Neuronal stem cell (in vitro differentiated cells): ENCODE results near the gene GRIK4.

Experiments used
- DNase-seq: peaks from one replicate; pipeline ENCODE4 v3.0.0-alpha.2; 2013; ENCODE audit warnings: low spot score
- H2AFZ ChIP-seq: one replicate; pipeline ENCODE4 v1.6.1; 2013; ENCODE audit warnings: mild to moderate bottlenecking, low read length, inconsistent platforms
- H2AK5ac ChIP-seq: 2 replicates; pipeline ENCODE4 v1.6.1; 2013; ENCODE audit warnings: low read depth, mild to moderate bottlenecking, inconsistent platforms, low read length, moderate library complexity, mixed read lengths
- H2BK120ac ChIP-seq: 2 replicates; pipeline ENCODE4 v1.6.1; 2013; ENCODE audit warnings: low read depth, mild to moderate bottlenecking, inconsistent platforms, low read length, moderate library complexity, mixed read lengths
- H2BK12ac ChIP-seq: one replicate; pipeline ENCODE4 v1.6.1; 2013; ENCODE audit warnings: low read length, inconsistent platforms
- H2BK15ac ChIP-seq: 2 replicates; pipeline ENCODE4 v1.6.1; 2013; ENCODE audit warnings: mild to moderate bottlenecking, low read length, inconsistent platforms, mixed read lengths
- H2BK5ac ChIP-seq: one replicate; pipeline ENCODE4 v1.6.1; 2013; ENCODE audit warnings: inconsistent platforms, mild to moderate bottlenecking, low read length, moderate library complexity
- H3K14ac ChIP-seq: one replicate; pipeline ENCODE4 v1.6.1; 2013; ENCODE audit warnings: low read length, inconsistent platforms
- H3K18ac ChIP-seq: 2 replicates; pipeline ENCODE4 v1.6.1; 2013; ENCODE audit warnings: low read length, inconsistent platforms
- H3K23ac ChIP-seq: 2 replicates; pipeline ENCODE4 v1.6.1; 2013; ENCODE audit warnings: low read depth, mild to moderate bottlenecking, mixed read lengths, low read length, inconsistent platforms; ENCODE audit not compliant: poor library complexity
- H3K27ac ChIP-seq: replicated peaks from 3 replicates; pipeline ENCODE4 v1.5.1; 2013; ENCODE audit warnings: low read length, inconsistent platforms
- H3K27me3 ChIP-seq, 3 experiments: 2 replicates each; pipeline ENCODE4 v1.6.1; 2013; ENCODE audit warnings: low read length in 3 of 3, mild to moderate bottlenecking in 2 of 3, inconsistent platforms in 1 of 3, low read depth in 1 of 3, mixed read lengths in 1 of 3, moderate library complexity in 1 of 3; ENCODE audit not compliant: control insufficient read depth in 3 of 3, insufficient read depth in 3 of 3
- H3K36me3 ChIP-seq, 2 donors: replicated peaks in 1 of 2; 2 replicates each; pipeline ENCODE4 v1.6.1; 2013; ENCODE audit warnings: low read length in 2 of 2; ENCODE audit not compliant: control insufficient read depth in 2 of 2, insufficient read depth in 2 of 2
- H3K4ac ChIP-seq: 2 replicates; pipeline ENCODE4 v1.6.1; 2013; ENCODE audit warnings: inconsistent platforms, mild to moderate bottlenecking, low read length, moderate library complexity
- H3K4me1 ChIP-seq, 2 donors: 1 replicate in 1 of 2; 2 replicates in 1 of 2; pipeline ENCODE4 v1.6.1; 2013; ENCODE audit warnings: low read length in 2 of 2, low read depth in 1 of 2; ENCODE audit not compliant: control insufficient read depth in 2 of 2, insufficient read depth in 1 of 2
- H3K4me2 ChIP-seq: one replicate; pipeline ENCODE4 v1.6.1; 2013; ENCODE audit warnings: mild to moderate bottlenecking, low read length, inconsistent platforms; ENCODE audit not compliant: insufficient read depth, poor library complexity, severe bottlenecking
- H3K4me3 ChIP-seq, 2 donors: 2 replicates each; pipeline ENCODE4 v1.5.1; 2013; ENCODE audit warnings: low read length in 2 of 2, mild to moderate bottlenecking in 2 of 2, inconsistent platforms in 1 of 2, moderate library complexity in 1 of 2
- H3K79me1 ChIP-seq: one replicate; pipeline ENCODE4 v1.6.1; 2013; ENCODE audit warnings: low read depth, mild to moderate bottlenecking, inconsistent platforms, low read length, moderate library complexity
- H3K9ac ChIP-seq: one replicate; pipeline ENCODE4 v1.6.1; 2013; ENCODE audit warnings: mild to moderate bottlenecking, low read depth, low read length, inconsistent platforms; ENCODE audit not compliant: poor library complexity
- H3K9me3 ChIP-seq, 2 donors: replicated peaks in 1 of 2; 2 replicates each; pipeline versions ENCODE3 to v1.6.1; 2013; ENCODE audit warnings: low read length in 2 of 2, mild to moderate bottlenecking in 2 of 2, inconsistent platforms in 1 of 2, low read depth in 1 of 2, mixed read lengths in 1 of 2, moderate library complexity in 1 of 2; ENCODE audit not compliant: control insufficient read depth in 2 of 2, insufficient read depth in 1 of 2
- H4K8ac ChIP-seq: one replicate; pipeline ENCODE4 v1.6.1; 2013; ENCODE audit warnings: low read depth, mild to moderate bottlenecking, inconsistent platforms, low read length, moderate library complexity
- H4K91ac ChIP-seq: one replicate; pipeline ENCODE4 v1.6.1; 2013; ENCODE audit warnings: low read length, low read depth, mild to moderate bottlenecking, inconsistent platforms; ENCODE audit not compliant: poor library complexity
- WGBS, 2 donors: extraction: QIAGEN DNeasy Blood & Tissue Kit; methylation state at CpG; one replicate each; pipeline ENCODE4 v1.1.7; 2013; ENCODE audit warnings: missing lambda C conversion rate in 2 of 2, mixed read lengths in 1 of 2; ENCODE audit not compliant: insufficient read length in 2 of 2, insufficient replicate concordance in 1 of 2; ENCODE audit errors: extremely low coverage in 2 of 2; 5-methylcytosine and 5-hydroxymethylcytosine counted together

GRIK4 gene

GRCh38 chr11:120996973-120997372 is 485.4 kb downstream of the GRIK4 start:
- Histone ChIP-seq H3K4me1 (no peaks in the 10 kb centered on the region), H3K4me3 (no peak overlapping the region), H2AFZ (no peak overlapping the region), H3K36me3 (no peaks in the 10 kb centered on the region), H2BK120ac (no peak overlapping the region), H4K8ac (no peak overlapping the region), H3K27me3 (peaks cover 0 to 24% (median 0%) of the 10 kb centered on the region in 3 experiments), H3K18ac (no peak overlapping the region), H2BK5ac (no peak overlapping the region), H3K9ac (no peak overlapping the region), H2AK5ac (no peak overlapping the region), H3K9me3 (no peaks in the 10 kb centered on the region), H3K27ac (no peak overlapping the region), H3K14ac (no peak overlapping the region), H2BK15ac (no peak overlapping the region), H3K23ac (no peak overlapping the region), H3K79me1 (no peaks in the 10 kb centered on the region), H2BK12ac (no peak overlapping the region), H3K4me2 (no peak overlapping the region), H3K4ac (no peak overlapping the region), H4K91ac (no peak overlapping the region)
- WGBS, 2 donors = no CpG with 5 or more reads among the region's 5 CpGs
- DNase-seq = no peak

- H3K4me1 ChIP-seq = no peaks in the 10 kb centered on the region
- H3K36me3 ChIP-seq = no peaks in the 10 kb centered on the region
- no peaks in the 10 kb centered on the region for H3K9me3 ChIP-seq
- H3K9ac ChIP-seq = no peak overlapping the region
- no peak overlapping the region for H3K4me2 ChIP-seq
- H2AK5ac ChIP-seq = no peak overlapping the region
- H3K27ac ChIP-seq = no peak overlapping the region
- WGBS, 2 donors = no CpG with 5 or more reads among the region's 1 CpG
- H3K4me3 ChIP-seq = no peak overlapping the region
- H2AFZ ChIP-seq = no peak overlapping the region
- H4K91ac ChIP-seq = no peak overlapping the region
- H3K27me3 ChIP-seq = peaks cover 0 to 9% (median 0%) of the 10 kb centered on the region in 3 experiments
- no peak overlapping the region for H2BK12ac ChIP-seq
- H2BK5ac ChIP-seq = no peak overlapping the region
- no peak for DNase-seq
- no peaks in the 10 kb centered on the region for H3K79me1 ChIP-seq
- H3K18ac ChIP-seq = no peak overlapping the region
- H3K4ac ChIP-seq = no peak overlapping the region
- H3K23ac ChIP-seq = no peak overlapping the region
- no peak overlapping the region for H2BK120ac ChIP-seq
- H3K14ac ChIP-seq = no peak overlapping the region
- H4K8ac ChIP-seq = no peak overlapping the region
- no peak overlapping the region for H2BK15ac ChIP-seq
These were observed 487.0 kb downstream of the GRIK4 start for GRCh38 chr11:120998581-120998980.

- no peak overlapping the region for H2AK5ac ChIP-seq
- no peaks in the 10 kb centered on the region for H3K79me1 ChIP-seq
- peak overlapping the region; percentile 44 for H2AFZ ChIP-seq
- H3K27ac ChIP-seq = no peak overlapping the region
- no peak for DNase-seq
- H3K4me3 ChIP-seq = no peak overlapping the region
- H2BK15ac ChIP-seq = no peak overlapping the region
- no peak overlapping the region for H4K91ac ChIP-seq
- H3K18ac ChIP-seq = no peak overlapping the region
- H2BK12ac ChIP-seq = no peak overlapping the region
- H3K27me3 ChIP-seq = peaks cover 0 to 20% (median 0%) of the 10 kb centered on the region in 3 experiments
- no peak overlapping the region for H3K14ac ChIP-seq
- no peak overlapping the region for H4K8ac ChIP-seq
- H3K4me2 ChIP-seq = no peak overlapping the region
- H3K36me3 ChIP-seq = no peaks in the 10 kb centered on the region
- no CpG with 5 or more reads among the region's 4 CpGs for WGBS, 2 donors
- H2BK5ac ChIP-seq = no peak overlapping the region
- H3K9ac ChIP-seq = no peak overlapping the region
- H3K23ac ChIP-seq = no peak overlapping the region
- H2BK120ac ChIP-seq = no peak overlapping the region
- H3K9me3 ChIP-seq = no peaks in the 10 kb centered on the region
- no peak overlapping the region for H3K4ac ChIP-seq
- no peaks in the 10 kb centered on the region for H3K4me1 ChIP-seq
These were observed 492.8 kb downstream of the GRIK4 start for GRCh38 chr11:121004206-121004840.

- Histone ChIP-seq H3K4me3 (no peak overlapping the region), H2BK12ac (no peak overlapping the region), H2BK15ac (no peak overlapping the region), H2BK5ac (no peak overlapping the region), H2AK5ac (no peak overlapping the region), H3K79me1 (no peaks in the 10 kb centered on the region), H2BK120ac (no peak overlapping the region), H3K23ac (no peak overlapping the region), H3K27me3 (peaks cover 0 to 20% (median 0%) of the 10 kb centered on the region in 3 experiments), H3K18ac (no peak overlapping the region), H3K36me3 (no peaks in the 10 kb centered on the region), H3K9ac (no peak overlapping the region), H2AFZ (no peak overlapping the region), H3K9me3 (no peaks in the 10 kb centered on the region), H3K4me1 (no peaks in the 10 kb centered on the region), H4K8ac (no peak overlapping the region), H3K4me2 (no peak overlapping the region), H3K27ac (no peak overlapping the region), H4K91ac (no peak overlapping the region), H3K14ac (no peak overlapping the region), H3K4ac (no peak overlapping the region)
- DNase-seq = no peak
- WGBS, 2 donors = no CpG with 5 or more reads among the region's 1 CpG
These were observed 495.4 kb downstream of the GRIK4 start for GRCh38 chr11:121006922-121007321.
